ENCODE results near the gene NEMF.

DNA sequence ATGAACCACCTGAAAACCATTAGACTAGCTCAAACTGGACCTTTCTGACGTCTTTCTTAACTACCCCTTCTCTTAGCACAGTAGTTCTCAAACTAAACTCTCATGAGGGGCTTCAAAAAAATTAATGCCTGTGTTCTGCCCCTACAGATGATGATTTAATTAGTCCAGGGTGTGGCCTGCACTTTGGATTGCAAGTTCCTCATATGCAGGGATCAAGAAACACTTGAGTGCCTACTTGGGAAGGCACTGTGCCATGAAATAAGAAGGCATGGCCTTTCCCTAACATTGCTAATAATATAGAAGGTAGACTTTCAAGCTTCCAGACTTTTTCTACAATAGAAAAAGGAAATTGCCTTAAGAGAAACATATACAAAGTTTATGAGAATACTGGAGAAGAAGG, 107.4 kb downstream of the NEMF start:
- TF ChIP-seq RELA (CRISPR knock-in tag; IDR thresholded peaks at IDR 0.05; ENCODE audit: borderline replicate concordance) (no peak), NR2C2 (CRISPR knock-in tag; IDR thresholded peaks at IDR 0.05) (no peak), CBFB (CRISPR knock-in tag; IDR thresholded peaks at IDR 0.05; ENCODE audit: low read depth) (no peak)
- TF ChIP-seq, protein P1, sequence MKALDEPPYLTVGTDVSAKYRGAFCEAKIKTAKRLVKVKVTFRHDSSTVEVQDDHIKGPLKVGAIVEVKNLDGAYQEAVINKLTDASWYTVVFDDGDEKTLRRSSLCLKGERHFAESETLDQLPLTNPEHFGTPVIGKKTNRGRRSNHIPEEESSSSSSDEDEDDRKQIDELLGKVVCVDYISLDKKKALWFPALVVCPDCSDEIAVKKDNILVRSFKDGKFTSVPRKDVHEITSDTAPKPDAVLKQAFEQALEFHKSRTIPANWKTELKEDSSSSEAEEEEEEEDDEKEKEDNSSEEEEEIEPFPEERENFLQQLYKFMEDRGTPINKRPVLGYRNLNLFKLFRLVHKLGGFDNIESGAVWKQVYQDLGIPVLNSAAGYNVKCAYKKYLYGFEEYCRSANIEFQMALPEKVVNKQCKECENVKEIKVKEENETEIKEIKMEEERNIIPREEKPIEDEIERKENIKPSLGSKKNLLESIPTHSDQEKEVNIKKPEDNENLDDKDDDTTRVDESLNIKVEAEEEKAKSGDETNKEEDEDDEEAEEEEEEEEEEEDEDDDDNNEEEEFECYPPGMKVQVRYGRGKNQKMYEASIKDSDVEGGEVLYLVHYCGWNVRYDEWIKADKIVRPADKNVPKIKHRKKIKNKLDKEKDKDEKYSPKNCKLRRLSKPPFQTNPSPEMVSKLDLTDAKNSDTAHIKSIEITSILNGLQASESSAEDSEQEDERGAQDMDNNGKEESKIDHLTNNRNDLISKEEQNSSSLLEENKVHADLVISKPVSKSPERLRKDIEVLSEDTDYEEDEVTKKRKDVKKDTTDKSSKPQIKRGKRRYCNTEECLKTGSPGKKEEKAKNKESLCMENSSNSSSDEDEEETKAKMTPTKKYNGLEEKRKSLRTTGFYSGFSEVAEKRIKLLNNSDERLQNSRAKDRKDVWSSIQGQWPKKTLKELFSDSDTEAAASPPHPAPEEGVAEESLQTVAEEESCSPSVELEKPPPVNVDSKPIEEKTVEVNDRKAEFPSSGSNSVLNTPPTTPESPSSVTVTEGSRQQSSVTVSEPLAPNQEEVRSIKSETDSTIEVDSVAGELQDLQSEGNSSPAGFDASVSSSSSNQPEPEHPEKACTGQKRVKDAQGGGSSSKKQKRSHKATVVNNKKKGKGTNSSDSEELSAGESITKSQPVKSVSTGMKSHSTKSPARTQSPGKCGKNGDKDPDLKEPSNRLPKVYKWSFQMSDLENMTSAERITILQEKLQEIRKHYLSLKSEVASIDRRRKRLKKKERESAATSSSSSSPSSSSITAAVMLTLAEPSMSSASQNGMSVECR (CRISPR knock-in tag; IDR thresholded peaks at IDR 0.05; ENCODE audit: borderline replicate concordance) = no peak
- TF ChIP-seq, protein P2, sequence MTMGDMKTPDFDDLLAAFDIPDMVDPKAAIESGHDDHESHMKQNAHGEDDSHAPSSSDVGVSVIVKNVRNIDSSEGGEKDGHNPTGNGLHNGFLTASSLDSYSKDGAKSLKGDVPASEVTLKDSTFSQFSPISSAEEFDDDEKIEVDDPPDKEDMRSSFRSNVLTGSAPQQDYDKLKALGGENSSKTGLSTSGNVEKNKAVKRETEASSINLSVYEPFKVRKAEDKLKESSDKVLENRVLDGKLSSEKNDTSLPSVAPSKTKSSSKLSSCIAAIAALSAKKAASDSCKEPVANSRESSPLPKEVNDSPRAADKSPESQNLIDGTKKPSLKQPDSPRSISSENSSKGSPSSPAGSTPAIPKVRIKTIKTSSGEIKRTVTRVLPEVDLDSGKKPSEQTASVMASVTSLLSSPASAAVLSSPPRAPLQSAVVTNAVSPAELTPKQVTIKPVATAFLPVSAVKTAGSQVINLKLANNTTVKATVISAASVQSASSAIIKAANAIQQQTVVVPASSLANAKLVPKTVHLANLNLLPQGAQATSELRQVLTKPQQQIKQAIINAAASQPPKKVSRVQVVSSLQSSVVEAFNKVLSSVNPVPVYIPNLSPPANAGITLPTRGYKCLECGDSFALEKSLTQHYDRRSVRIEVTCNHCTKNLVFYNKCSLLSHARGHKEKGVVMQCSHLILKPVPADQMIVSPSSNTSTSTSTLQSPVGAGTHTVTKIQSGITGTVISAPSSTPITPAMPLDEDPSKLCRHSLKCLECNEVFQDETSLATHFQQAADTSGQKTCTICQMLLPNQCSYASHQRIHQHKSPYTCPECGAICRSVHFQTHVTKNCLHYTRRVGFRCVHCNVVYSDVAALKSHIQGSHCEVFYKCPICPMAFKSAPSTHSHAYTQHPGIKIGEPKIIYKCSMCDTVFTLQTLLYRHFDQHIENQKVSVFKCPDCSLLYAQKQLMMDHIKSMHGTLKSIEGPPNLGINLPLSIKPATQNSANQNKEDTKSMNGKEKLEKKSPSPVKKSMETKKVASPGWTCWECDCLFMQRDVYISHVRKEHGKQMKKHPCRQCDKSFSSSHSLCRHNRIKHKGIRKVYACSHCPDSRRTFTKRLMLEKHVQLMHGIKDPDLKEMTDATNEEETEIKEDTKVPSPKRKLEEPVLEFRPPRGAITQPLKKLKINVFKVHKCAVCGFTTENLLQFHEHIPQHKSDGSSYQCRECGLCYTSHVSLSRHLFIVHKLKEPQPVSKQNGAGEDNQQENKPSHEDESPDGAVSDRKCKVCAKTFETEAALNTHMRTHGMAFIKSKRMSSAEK (CRISPR knock-in tag; IDR thresholded peaks at IDR 0.05; ENCODE audit: borderline replicate concordance) = no peak
